MV-4-11 (cell line): Measurements from ENCODE around the gene MX2.

Experiments
- DNase-seq: peaks from one replicate; lab custom pipeline; 2025; lab: John Stamatoyannopoulos, UW

MX2 gene

DNA sequence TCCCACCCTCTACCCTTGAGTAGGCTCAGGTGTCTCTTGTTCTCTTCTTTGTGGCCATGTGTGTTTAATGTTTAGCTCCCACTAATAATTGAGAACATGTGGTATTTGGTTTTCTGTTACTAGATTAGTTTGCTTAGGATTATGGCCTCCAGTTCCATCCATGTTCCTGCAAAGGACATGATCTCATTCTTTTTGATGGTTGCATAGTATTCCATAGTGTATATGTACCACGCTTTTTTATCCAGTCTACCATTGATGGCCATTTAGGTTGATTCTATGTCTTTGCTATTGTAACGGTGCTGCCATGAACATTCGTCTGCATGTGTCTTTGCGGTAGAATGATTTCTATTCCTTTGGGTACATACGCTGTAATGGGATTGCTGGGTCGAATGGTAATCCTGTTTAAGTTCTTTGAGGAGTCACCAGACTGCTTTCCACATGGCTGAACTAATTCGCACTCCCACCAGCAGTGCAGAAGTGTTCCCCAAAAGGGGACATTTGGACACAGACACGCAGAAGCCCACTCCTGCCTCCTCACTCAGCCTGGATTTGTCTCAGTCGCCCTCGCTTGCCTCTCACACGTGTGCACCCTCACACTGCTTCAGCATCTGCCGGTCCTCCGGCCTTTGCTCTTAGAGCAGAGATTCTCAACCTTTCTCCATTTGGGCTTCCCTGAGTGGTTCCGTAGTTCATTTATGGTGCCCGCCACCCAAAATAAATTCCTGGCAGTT, 3.7 kb downstream of the MX2 start:
- DNase-seq, result no peak

DNA sequence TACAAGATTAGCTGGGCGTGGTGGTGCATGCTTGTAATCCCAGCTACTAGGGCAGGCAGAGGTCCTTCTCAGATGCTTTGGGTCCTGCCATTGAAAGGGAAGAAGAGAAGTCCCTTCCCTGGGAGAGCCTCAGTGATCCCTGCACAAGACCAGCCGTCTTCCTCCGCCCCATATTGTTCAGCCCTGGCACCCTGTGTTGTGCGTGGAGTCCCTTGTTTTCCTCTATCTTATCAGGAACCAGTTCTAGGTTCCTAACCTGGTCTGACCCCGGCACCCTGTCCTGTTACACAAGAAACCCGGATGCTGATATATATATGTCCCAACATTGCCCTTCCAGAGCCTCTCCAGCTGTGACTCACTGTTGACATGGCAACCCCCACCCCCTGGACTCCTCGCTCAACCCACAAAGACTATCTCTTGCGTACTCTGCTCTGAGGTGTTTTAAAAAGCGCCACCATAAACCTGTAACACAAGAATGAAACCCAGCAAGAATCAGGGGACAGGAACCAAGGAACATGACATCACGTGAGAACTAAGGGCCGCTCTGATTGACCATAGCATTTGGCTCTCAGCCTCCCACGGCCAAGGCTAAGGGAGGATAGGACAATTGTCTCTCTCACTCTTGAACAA, 4.8 kb downstream of the MX2 start:
- DNase-seq, result peak; percentile 96

DNA sequence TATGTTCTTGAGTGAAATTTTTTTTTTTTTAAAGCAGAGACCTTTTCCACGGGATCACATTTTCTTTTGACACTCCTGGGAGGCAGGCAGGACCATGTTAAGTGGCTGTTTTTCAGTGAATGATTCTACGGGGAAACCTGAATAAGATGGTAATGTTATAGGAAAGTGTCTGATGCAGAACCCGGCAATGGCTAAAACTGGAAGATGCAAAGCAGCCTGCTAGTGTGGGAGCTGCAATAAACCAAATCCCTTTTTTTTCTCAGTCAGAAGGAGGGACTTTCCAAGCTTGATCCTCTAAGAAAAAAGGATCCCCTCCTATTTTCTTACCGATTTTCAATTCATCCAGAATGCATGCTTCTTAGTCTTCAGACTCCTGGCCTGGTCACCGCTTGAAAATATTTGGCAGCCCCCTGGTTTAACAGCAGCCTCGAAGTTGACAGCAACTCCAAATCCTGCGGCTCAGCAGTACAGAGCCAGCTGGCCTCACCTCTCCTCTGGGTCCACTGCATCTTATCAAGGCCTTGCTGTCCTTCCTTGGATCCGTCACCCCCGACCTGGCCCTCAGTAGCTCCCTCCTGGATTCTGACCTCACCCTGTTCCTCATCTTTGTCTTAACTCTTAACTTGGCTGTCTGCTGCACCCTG, 5.6 kb downstream of the MX2 start:
- DNase-seq, result no peak

- DNase-seq, result peak; percentile 66
Measured at GRCh38 chr21:41367945-41368734, 6.3 kb downstream of the MX2 start.

GRCh38 chr21:41368735-41369104, 6.9 kb downstream of the MX2 start:
- DNase-seq, result no peak

DNA sequence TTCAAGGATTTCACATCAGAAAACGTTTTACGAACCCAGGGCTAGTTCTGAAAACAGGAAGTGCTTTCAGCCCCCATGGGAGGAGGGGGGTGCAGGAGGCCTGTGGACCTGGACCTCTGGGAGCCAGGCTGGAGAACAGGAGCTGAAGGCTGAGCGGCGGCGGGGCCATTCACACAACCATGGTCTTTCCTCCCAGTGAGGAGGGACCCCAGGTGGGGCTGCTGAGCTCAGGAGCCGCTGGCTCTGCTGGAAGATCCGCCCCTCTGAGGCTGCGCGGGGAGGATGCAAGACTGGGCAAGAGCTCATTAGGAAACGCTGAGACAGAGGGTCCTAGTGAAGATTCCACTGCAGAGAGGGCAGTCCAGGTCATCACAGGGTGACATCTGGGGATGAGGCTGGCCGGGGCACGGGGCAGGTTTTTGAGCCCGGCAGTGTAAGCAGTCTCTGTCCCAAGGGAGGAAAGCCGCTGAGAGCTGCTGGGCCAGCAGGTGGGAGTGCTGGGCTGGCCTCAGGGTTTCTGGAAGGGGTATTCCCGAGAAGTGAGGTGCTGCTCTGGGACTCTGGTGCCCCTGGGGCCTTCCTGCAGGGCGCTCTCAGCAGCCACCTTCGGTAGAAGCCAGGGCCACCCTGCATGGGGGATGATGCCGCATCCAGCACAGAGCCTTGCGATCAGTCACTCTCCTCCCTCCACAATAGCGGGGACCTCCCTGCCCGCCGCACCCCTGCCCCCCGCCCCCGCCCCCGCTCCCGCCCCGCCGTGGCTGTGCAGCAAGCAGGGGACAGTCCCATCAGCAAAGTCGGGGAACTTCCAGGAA, 7.5 kb downstream of the MX2 start:
- peak; percentile 39 for DNase-seq

DNA sequence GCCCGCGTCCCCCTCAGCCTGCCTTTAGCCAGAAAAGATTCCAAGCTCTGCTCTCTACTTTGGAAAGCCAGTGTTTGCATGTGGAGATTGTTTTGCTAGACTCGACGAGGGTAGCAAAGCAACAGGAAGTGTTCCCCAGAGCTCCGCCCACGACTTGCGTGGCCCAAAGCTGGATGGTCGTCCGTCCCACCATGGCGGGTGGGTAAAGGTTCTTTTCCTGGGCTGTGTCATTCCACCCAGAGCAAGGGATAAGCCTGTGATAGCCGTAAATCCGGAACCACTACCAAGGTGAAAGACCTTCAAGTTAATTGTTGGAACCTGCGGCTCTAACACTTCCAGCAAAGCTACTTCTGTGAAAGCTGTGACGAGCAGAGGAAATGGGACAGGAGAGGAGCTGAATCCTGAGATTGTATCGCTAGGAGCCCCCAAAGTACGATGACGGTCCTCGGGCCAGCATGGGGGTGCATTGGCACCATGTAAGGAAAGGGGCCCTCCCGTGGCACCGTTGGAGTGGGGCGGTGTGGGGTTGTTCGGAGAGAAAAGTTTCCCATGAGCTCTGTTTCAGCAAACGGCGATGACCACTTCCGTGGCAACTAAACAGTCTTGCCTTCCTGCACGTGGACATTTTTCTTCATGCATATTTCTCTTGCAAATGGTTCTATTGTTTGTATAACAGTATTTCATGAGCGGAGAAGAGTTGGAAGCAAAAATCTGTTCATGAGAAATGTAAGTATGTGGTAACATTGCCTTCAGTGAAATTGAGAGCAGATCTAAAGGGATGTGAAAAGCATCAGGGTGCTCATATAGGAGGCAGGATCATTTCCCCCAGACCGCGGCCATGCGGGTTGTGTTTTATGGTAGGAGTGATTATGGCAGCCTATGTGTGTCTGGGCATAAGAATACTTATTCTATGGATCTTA, 8.4 kb downstream of the MX2 start:
- DNase-seq, result no peak

- peak; percentile 41 for DNase-seq
Measured at GRCh38 chr21:41370840-41371684, 9.2 kb downstream of the MX2 start.

- no peak for DNase-seq
Measured at GRCh38 chr21:41371685-41372030, 9.8 kb downstream of the MX2 start.

GRCh38 chr21:41373253-41373652, 11.4 kb downstream of the MX2 start:
- no peak for DNase-seq

GRCh38 chr21:41373763-41374162, 11.9 kb downstream of the MX2 start:
- DNase-seq, result no peak

DNA sequence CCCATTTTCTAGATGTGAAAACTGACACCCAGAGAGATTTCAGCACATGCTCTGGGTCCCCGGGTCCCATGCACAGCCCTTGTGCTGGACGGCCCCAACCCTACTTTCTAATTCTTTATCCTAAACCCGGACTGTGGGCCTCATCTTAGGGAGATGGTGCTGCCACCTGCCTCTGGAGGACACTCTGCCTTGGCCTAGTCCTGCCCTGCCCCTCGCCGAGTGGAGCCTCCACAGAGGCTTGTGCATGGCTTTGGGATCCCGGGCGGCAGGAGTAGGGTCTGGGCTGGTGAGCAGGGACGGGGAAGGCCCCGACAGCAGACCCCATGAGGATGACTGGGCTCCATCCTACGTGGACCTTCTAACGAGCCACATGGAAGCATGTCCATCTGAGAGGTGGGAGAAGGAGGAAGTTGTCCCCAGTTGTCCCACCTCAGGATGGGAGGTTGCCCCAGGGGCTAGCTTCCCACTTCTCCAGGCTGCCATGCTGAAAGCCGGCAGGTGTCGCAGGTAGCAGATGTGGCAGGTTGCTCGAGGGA, 12.4 kb downstream of the MX2 start:
- no peak for DNase-seq

DNA sequence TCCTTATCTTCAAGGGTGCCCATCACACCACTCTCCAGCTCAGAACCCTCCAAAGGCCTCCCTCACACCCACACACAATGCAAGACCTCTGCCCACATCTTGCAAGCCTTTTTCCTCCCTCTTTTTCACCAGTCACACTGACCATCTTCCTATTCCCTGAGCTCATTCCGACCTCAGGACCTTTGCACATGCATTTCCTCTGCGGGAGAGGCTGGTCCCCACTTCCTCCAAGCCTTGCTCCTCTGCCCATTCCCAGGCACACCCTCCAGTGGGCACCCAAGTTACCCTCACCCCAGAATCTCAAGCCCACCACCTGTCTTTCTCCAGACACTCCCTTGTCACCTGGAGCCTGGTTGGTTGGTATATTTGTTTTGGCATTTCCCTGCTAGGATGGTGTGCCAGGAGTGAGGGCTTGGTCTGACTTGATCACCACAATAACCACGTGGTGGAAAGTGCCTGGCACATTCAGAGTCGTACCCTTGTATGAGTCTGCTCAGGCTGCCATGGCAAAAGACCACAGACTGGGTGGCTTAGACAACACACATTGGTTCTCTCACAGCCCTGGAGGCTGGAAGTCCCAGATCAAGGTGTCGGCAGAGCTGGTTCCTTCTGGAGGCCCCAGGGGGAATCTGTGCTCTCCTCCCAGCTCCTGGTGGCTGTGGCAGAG, 13.2 kb downstream of the MX2 start:
- DNase-seq, result no peak

GRCh38 chr21:41375875-41376274, 14.0 kb downstream of the MX2 start:
- DNase-seq, result no peak

GRCh38 chr21:41377715-41378114, 15.9 kb downstream of the MX2 start:
- no peak for DNase-seq

- DNase-seq, result no peak
Measured at GRCh38 chr21:41378849-41379248, 17.0 kb downstream of the MX2 start.

DNA sequence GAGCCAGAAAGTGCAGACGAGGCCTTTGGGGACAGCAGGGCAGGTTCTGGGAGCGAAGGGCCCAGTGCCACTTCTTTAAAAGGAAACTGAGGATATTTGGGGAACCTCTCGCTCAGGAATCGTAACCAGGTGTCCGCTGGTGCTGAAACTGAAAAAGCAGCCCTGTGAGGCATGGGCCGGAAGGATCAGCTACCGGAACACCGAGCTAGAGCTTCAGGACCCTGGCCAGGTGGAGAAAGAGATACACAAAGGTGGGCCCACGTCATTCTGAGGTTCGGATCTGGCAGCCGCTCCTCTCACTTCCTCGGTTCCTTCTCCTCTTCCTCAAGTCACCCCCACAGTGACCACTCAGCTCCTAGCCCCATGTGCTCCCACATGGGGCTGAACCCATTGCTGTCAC, 18.1 kb downstream of the MX2 start:
- DNase-seq, result no peak

DNA sequence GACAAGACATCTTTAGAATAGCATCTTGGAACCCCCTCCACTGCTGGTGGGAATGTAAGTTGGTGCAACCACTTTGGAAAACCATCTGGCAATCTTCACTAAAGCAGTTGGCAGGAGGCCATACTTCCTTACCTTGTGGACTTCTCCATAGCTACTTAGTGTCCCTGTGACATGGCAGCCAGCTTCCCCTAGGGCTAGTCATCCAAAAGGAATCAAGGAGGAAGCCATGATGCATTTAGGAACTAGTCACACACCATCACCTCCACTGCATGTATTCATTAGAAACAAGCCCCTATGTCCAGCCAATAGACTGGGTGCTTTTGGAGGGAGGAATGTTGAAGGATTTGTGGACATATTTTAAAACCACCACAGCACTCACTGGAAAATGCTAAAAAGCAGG, 19.9 kb downstream of the MX2 start:
- no peak for DNase-seq
